SK-N-SH treated with all-trans-retinoic acid at 6 μM for 48 hours (cell line): ENCODE results near the gene CLEC4E.
"Not testable (repeated sequence)": the region's sequence is repeated elsewhere in the genome, so short reads cannot be mapped to it uniquely, and the experiment has no call there.

Experiments used
- ARNTL ChIP-seq: fragments of 450-650 bp; formaldehyde crosslinking; IDR thresholded peaks from 2 replicates; pipeline ENCODE4 v1.5.0; 2020; ENCODE audit warnings: low read depth, mild to moderate bottlenecking, moderate library complexity, borderline replicate concordance
- BACH2 ChIP-seq: fragments of 250-450 bp; sonication (Bioruptor Pico); IDR thresholded peaks from 2 replicates; pipeline ENCODE4 v1.9.0; 2021; ENCODE audit warnings: mild to moderate bottlenecking, borderline replicate concordance
- CSDC2 ChIP-seq: fragments of 250-450 bp; sonication (Bioruptor Pico); IDR thresholded peaks from 2 replicates; pipeline ENCODE4 v1.5.0; 2020; ENCODE audit warnings: mild to moderate bottlenecking, moderate library complexity
- POU6F1 ChIP-seq: fragments of 250-450 bp; sonication (Bioruptor Pico); IDR thresholded peaks from 2 replicates; pipeline ENCODE4 v1.8.0; 2021; ENCODE audit warnings: low read depth, mild to moderate bottlenecking, moderate library complexity, borderline replicate concordance
- RARB ChIP-seq: fragments of 250-450 bp; sonication (Bioruptor Pico); IDR thresholded peaks from 2 replicates; pipeline ENCODE4 v1.8.0; 2021; ENCODE audit warnings: mild to moderate bottlenecking, moderate library complexity
- ZC3H10 ChIP-seq: fragments of 250-450 bp; sonication (Bioruptor Pico); IDR thresholded peaks from 2 replicates; pipeline ENCODE4 v1.5.1; 2021; ENCODE audit warnings: mild to moderate bottlenecking, moderate library complexity
- TF ChIP-seq, protein P1 (sequence below): fragments of 250-450 bp; sonication (Bioruptor Pico); IDR thresholded peaks from 2 replicates; pipeline ENCODE4 v1.8.0; 2020; ENCODE audit warnings: mild to moderate bottlenecking, moderate library complexity, borderline replicate concordance

DNA sequence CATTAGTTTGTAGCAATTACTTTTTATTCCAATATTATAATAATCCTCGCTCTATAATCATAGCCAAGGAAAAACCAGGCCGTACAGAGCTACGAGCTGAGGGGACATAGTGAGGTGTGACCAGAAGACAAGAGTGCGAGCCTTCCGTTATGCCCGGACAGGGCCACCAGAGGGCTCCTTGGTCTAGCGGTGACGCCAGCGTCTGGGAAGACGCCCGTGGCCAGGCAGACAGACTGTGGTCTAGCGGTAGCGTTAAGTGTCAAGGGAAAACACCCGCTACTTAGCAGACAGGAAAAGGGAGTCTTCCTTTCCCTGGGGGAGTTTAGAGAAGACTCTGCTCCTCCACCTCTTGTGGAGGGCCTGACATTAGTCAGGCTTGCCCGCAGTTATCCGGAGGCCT lies 2.9 kb downstream of the CLEC4E start:
- TF ChIP-seq, protein P1, sequence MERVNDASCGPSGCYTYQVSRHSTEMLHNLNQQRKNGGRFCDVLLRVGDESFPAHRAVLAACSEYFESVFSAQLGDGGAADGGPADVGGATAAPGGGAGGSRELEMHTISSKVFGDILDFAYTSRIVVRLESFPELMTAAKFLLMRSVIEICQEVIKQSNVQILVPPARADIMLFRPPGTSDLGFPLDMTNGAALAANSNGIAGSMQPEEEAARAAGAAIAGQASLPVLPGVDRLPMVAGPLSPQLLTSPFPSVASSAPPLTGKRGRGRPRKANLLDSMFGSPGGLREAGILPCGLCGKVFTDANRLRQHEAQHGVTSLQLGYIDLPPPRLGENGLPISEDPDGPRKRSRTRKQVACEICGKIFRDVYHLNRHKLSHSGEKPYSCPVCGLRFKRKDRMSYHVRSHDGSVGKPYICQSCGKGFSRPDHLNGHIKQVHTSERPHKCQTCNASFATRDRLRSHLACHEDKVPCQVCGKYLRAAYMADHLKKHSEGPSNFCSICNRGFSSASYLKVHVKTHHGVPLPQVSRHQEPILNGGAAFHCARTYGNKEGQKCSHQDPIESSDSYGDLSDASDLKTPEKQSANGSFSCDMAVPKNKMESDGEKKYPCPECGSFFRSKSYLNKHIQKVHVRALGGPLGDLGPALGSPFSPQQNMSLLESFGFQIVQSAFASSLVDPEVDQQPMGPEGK (CRISPR knock-in tag) = not testable (repeated sequence)
- not testable (repeated sequence) for TF ChIP-seq POU6F1, BACH2, ARNTL, RARB, CSDC2, ZC3H10 (CRISPR knock-in tag)
